ENCODE data around the gene POLD4. TPM values are rescaled to one million over a fixed set of nuclear protein-coding genes. Genes with fewer than 3 reads are reported as not detected.
A peak's percentile ranks its signal among the peaks of the same experiment; 100 is the strongest.

POLD4 gene
- total and polyA plus RNA-seq, 7 donors, result 48.5 to 748 (median 78.9) TPM

GRCh38 chr11:67400251-67400941, 47.0 kb upstream of the POLD4 start:
- H3K27me3 ChIP-seq, result peaks cover 0 to 19% (median 0%) of the 10 kb centered on the region in 3 donors
- DNase-seq, result peak; percentile 93
- intact Hi-C loops (cut with DNase I), result loop anchor here (2.0 to 5.0 kb wide), 2 partner anchors 68 to 82 kb away; partner anchors contain the start of genes AIP and TMEM134
- H3K9me3 ChIP-seq, result no peaks in the 10 kb centered on the region
- H3K36me3 ChIP-seq, result peaks cover 23 to 44% (median 30%) of the 10 kb centered on the region in 4 donors
- peaks cover 0 to 46% (median 36%) of the 10 kb centered on the region in 4 donors for H3K4me1 ChIP-seq
- peak overlapping the region; percentile 74 to 84 (median 76) for H3K4me3 ChIP-seq
- peak overlapping the region; percentile 92 to 93 (median 92) for H3K27ac ChIP-seq
- WGBS, 2 donors, result 12 to 42% methylated on average over 23 of the region's 23 CpGs
- TF ChIP-seq POLR2A (IDR thresholded peaks at IDR 0.05) (no peak), POLR2AphosphoS5 (IDR thresholded peaks at IDR 0.05) (peak; percentile 70 to 95 (median 83)), EP300 (IDR thresholded peaks at IDR 0.05) (no peak)

- 88 to 89% methylated on average over 31 of the region's 31 CpGs for WGBS, 2 donors
- peak overlapping the region in 3 of 4 donors; percentile 92 to 93 (median 92) for H3K27ac ChIP-seq
- no peak overlapping the region for H3K4me3 ChIP-seq
- intact Hi-C loops (cut with DNase I), result no loop called here
- no peak for TF ChIP-seq EP300 (IDR thresholded peaks at IDR 0.05)
- no peak for TF ChIP-seq POLR2AphosphoS5 (IDR thresholded peaks at IDR 0.05)
- TF ChIP-seq POLR2A (IDR thresholded peaks at IDR 0.05), result no peak
- TF ChIP-seq, protein P1, sequence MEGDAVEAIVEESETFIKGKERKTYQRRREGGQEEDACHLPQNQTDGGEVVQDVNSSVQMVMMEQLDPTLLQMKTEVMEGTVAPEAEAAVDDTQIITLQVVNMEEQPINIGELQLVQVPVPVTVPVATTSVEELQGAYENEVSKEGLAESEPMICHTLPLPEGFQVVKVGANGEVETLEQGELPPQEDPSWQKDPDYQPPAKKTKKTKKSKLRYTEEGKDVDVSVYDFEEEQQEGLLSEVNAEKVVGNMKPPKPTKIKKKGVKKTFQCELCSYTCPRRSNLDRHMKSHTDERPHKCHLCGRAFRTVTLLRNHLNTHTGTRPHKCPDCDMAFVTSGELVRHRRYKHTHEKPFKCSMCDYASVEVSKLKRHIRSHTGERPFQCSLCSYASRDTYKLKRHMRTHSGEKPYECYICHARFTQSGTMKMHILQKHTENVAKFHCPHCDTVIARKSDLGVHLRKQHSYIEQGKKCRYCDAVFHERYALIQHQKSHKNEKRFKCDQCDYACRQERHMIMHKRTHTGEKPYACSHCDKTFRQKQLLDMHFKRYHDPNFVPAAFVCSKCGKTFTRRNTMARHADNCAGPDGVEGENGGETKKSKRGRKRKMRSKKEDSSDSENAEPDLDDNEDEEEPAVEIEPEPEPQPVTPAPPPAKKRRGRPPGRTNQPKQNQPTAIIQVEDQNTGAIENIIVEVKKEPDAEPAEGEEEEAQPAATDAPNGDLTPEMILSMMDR (IDR thresholded peaks at IDR 0.05), result no peak
- no peaks in the 10 kb centered on the region for H3K9me3 ChIP-seq
- peaks cover 0 to 46% (median 36%) of the 10 kb centered on the region in 4 donors for H3K4me1 ChIP-seq
- DNase-seq, result no peak
- H3K27me3 ChIP-seq, result peaks cover 0 to 4% (median 0%) of the 10 kb centered on the region in 3 donors
- peaks cover 23 to 54% (median 30%) of the 10 kb centered on the region in 4 donors for H3K36me3 ChIP-seq
These were observed 45.6 kb upstream of the POLD4 start for GRCh38 chr11:67398661-67399563.

DNA sequence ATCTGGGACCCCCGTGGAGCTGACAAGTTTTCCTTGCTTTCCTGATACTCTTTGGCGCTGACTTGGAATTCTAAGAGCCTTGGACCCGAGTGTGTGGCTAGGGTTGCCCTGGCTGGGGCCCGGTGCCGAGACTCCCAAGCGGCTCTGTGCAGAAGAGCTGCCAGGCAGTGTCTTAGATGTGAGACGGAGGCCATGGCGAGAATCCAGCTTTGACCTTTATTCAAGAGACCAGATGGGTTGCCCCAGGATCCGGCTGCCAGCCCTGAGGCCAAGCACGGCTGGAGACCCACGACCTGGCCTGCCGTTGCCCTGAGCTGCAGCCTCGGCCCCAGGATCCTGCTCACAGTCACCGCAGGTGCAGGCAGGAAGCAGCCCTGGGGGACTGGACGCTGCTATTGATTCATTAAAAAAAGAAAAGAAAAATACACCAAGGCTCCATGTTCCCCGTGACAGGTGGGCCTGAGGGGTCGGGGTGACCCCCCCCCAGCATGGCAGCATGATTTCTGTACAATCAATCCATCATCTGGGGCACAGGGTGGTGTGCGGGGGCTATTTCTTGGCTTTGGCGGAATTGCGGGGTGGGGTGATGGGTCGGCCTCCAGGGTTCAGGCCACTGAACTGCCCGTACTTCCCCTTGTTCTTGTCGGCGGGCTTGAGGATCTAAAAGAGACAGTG, 44.8 kb upstream of the POLD4 start:
- peaks cover 23 to 62% (median 30%) of the 10 kb centered on the region in 4 donors for H3K36me3 ChIP-seq
- WGBS, 2 donors, result 86 to 90% methylated on average over 24 of the region's 24 CpGs
- H3K4me3 ChIP-seq, result no peak overlapping the region
- H3K27ac ChIP-seq, result no peak overlapping the region
- peaks cover 0 to 51% (median 34%) of the 10 kb centered on the region in 4 donors for H3K4me1 ChIP-seq
- intact Hi-C loops (cut with DNase I), result no loop called here
- TF ChIP-seq POLR2AphosphoS5 (IDR thresholded peaks at IDR 0.05) (no peak), POLR2A (IDR thresholded peaks at IDR 0.05) (no peak), EP300 (IDR thresholded peaks at IDR 0.05) (no peak)
- TF ChIP-seq, protein P1 (IDR thresholded peaks at IDR 0.05), result no peak
- DNase-seq, result no peak
- no peaks in the 10 kb centered on the region for H3K27me3 ChIP-seq
- no peaks in the 10 kb centered on the region for H3K9me3 ChIP-seq

DNA sequence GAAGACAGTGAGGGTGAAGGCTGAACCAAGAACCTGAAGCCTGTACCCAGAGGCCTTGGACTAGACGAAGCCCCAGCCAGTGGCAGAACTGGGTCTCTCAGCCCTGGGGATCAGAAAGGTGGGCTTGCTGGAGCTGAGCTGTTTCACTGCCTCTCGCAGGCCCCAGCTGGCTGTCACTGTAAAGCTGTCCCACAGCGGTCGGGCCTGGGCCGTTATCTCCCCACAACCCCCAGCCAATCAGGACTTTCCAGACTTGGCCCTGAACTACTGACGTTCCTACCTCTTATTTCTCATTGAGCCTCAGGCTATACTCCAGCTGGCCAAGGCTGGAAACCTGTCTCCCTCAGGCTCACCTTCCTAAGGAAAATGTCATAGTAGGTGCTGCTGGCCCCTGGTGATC, 44.2 kb upstream of the POLD4 start:
- H3K27ac ChIP-seq, result no peak overlapping the region
- peaks cover 0 to 56% (median 36%) of the 10 kb centered on the region in 4 donors for H3K4me1 ChIP-seq
- WGBS, 2 donors, result 85 to 86% methylated on average over 6 of the region's 6 CpGs

More for the DNA sequence above, 44.2 kb upstream of the POLD4 start:
- TF ChIP-seq EP300 (IDR thresholded peaks at IDR 0.05) (no peak), POLR2AphosphoS5 (IDR thresholded peaks at IDR 0.05) (no peak), POLR2A (IDR thresholded peaks at IDR 0.05) (no peak)
- TF ChIP-seq, protein P1 (IDR thresholded peaks at IDR 0.05), result no peak
- H3K36me3 ChIP-seq, result peaks cover 23 to 63% (median 30%) of the 10 kb centered on the region in 4 donors
- no peak overlapping the region for H3K4me3 ChIP-seq
- H3K9me3 ChIP-seq, result no peaks in the 10 kb centered on the region
- no peak for DNase-seq
- no peaks in the 10 kb centered on the region for H3K27me3 ChIP-seq
- intact Hi-C loops (cut with DNase I), result no loop called here
